Left renal cortex interstitium (tissue), 4 donors: Measurements from ENCODE around the gene FYN. TPM values are rescaled to one million over a fixed set of nuclear protein-coding genes. Genes with fewer than 3 reads are reported as not detected.
"Not testable (repeated sequence)": the region's sequence is repeated elsewhere in the genome, so short reads cannot be mapped to it uniquely, and the experiment has no call there.

Experiments used
- DNase-seq, 4 donors: peaks; one replicate each; pipeline ENCODE4 v3.0.0-alpha.2; 2013; ENCODE audit warnings: low read depth in 4 of 4, low spot score in 2 of 4, missing footprints in 1 of 4
- polyA plus RNA-seq, 4 donors: library from polyadenylated mRNA; unstranded; fragments of 120-200 nt; gene quantifications; one replicate each; pipeline ENCODE4 v1.2.1, GENCODE V29; 2013; ENCODE audit not compliant: insufficient read length in 4 of 4

The FYN gene
- polyA plus RNA-seq, 4 donors: 150 to 173 (median 158) TPM

DNA sequence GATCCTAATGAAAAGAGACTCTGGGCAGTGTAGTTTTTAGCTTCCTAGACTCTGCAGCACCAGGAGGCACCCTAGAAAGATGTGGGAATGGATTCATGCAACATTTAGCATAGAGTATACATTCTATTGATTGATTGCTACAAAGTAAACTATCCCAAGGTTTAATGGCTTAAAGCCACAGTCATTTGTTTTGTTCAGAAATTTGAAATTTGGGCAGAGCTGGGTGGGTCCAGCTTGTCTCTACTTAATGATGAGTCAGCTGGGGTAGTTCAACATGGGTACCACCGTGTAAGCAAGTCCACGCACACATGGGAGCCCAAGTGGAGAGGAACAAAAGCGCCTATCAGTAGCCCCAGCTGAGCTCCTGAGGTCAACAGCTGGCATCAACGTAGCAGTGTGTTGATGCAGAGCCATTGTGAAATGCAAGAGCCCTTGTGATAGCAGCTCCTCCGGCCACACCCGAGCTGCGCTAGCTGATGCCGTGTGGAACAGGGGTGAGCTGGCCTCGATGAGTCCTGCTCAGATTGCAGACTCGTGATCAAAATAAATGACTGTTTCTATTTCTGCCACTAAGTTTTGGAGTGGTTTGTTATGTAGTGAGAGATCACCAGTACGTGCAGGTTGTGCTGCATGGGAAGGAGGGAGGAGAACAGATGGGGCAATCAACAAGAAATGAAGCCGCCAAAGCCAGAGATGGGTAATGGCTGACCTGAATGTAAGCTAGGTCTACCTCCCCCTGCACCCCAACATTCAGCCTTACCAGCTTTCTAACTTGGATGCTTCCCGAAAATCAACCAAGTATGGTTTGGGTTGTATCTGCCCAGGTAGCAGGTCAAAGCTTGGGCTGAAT, 221.8 kb downstream of the FYN start:
- no peak for DNase-seq

DNA sequence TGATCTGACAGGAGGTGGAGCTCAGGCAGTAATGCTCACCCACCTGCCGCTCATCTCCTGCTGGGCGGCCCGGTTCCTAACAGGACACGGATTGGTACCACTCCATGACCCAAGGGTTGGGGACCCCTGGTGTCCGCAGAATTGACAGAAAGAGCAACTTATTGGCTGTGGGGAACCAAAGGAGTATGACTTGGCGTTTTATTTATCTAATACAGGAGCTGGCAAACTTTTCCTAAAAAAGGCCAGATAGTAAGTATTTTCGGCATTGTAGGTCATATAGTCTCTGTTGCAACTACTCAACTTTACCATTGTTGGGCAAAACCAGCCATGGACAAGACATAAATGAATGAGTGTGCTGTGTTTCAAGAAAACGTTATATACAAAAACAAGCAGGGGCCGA, 223.2 kb downstream of the FYN start:
- no peak for DNase-seq

DNA sequence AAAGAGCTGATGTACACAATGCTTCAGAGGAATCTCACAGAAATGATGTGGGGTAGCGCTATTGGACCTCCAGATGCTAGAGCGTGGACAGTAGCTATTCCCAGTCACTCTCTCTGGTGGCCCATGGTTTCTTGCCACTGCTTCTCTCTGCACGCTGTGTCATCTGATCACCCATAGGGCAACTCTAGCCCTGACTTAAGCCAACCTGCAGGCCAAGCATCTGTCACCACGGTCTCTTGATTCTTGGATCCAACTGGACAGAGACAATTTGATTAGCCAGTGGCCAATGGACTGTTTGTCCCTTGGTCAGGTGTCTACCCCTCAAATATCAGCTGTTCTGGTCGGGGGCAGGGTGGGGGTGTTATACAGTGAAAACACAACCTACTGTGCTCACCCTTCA, 225.2 kb downstream of the FYN start:
- no peak for DNase-seq

DNA sequence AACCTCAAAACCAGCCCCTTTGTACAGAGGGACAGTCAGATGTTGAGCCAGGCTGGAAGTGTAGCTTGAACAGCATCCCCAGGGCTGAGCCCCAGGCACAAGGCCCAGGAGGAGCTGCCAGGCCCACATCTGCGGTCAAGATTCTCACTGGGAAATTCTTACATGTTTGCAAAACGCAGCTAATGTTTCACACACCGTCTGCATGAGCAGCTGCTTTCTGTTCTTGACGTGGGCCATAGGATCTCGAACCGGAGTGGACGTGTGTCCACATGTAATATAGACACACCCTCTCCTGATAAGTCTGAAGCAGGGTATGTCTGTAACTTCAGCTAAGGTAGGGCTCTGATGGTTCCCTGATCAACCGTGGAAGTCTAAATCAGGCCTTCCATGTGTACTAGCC, 226.3 kb downstream of the FYN start:
- no peak for DNase-seq

DNA sequence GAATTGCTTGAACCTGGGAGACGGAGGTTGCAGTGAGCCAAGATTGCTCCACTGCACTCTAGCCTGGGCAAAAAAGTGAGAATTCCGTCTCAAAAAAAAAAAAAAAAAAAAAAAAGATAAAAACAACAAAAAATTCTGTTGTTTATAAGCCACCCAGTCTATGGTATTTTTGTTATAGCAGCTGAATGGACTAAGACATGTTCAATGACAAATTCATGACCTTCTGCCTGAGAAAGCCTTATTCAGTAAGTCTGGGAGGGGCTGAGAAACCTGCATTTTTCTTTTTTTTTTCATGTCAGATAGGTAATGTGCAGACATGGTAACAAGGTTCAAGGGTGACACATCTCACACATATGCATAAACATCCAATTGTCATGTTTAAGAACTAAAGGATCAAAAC, 227.2 kb downstream of the FYN start:
- DNase-seq: no peak

DNA sequence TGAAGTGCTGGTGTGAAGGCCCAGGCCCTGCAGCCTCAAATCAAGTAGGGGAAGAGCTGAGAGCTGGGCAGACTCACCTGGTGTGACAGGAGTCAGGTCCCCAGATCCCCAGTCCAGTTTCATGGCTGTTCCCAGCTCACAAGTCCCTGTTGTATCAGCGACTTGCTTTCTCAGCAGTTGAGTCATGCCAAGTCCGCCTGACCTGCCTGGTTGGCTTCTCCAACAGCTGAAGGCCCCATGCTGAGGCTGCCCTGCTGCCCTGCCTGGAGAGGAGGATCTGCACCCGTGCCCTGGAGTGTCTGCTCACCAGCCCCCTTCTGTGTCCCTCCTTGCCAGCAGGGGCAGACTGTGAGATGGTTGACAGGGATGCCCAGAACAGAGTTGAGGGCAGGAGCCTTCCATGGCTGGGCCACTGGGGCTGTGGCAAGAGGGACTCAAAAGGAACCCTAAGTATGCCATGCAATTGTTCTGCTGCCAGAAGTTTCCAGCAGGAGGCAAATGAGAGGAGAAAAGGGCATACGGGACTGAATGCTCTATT, 228.3 kb downstream of the FYN start:
- DNase-seq: no peak

DNA sequence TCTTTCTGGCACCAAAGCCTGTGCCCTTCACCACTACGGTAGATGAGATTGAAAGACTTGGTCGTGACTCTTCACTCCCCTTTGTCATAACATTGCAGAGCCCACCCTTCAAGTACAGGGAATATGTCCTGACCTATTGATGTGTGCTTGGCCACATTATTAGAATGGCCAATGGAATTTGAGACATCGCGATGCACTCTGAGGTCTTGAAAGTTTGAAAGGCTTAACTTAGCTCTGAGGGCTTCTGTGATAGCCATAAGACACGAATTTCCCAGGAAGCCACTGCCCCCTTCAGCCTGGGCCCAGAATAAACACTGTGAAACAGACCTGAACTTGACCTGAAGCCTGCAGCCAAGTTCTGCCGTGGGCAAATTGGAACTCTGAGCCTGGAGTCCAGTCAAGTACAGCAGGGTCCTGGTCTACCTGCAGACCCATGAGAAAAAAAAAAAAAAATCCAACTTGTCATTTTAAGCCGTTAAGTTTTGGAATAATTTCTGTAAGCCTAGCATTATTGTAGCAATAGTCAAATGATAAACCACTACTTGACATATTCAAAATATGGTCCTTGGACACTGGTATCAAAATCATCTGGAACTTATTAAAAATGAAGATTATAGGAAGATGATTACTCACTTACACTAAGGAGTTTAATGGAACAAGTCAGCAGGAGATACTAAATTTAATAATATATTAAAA, 230.6 kb downstream of the FYN start:
- no peak for DNase-seq

DNA sequence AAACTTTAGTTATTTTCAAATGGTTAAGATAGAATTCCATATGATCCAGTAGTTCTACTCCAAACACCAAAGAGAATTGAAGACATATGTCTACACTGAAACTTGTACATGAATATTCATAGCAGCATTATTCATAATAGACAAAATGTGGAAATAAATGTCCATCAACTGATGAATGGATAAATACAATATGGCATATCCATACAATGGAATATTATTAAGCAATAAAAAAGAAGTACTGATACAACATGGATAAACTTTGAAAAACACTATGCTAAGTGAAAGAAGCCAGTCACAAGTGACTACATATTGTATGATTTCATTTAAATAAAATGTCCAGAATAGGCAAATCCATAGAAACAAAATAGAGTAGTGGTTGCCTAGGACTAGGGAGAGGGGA, 234.0 kb downstream of the FYN start:
- no peak for DNase-seq

DNA sequence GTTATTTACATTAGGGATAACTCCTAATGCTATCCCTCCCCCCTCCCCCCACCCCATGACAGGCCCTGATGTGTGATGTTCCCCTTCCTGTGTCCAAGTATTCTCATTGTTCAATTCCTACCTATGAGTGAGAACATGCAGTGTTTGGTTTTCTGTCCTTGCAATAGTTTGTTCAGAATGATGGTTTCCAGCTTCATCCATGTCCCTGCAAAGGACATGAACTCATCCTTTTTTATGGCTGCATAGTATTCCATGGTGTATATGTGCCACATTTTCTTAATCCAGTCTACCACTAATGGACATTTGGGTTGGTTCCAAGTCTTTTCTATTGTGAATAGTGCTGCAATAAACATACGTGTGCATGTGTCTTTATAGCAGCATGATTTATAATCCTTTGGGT, 238.3 kb downstream of the FYN start:
- not testable (repeated sequence) for DNase-seq

DNA sequence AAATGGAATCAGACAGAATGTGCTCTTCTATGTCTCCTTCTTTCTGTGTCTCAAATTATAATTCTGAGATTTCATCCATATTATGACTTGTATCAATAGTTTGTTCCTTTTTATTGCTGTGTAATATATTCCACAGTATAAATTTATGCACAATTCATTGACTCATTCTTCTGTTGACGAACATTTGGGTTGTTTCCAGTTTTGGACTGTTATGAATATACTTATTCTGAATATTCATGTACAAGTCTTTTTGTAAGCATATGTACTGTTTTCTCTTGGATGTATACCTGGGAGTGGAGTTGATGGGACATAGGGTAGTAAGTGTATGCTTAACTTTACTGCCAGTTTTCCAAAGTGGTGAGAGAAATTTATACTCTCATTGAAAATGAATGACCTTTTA, 239.4 kb downstream of the FYN start:
- no peak for DNase-seq

DNA sequence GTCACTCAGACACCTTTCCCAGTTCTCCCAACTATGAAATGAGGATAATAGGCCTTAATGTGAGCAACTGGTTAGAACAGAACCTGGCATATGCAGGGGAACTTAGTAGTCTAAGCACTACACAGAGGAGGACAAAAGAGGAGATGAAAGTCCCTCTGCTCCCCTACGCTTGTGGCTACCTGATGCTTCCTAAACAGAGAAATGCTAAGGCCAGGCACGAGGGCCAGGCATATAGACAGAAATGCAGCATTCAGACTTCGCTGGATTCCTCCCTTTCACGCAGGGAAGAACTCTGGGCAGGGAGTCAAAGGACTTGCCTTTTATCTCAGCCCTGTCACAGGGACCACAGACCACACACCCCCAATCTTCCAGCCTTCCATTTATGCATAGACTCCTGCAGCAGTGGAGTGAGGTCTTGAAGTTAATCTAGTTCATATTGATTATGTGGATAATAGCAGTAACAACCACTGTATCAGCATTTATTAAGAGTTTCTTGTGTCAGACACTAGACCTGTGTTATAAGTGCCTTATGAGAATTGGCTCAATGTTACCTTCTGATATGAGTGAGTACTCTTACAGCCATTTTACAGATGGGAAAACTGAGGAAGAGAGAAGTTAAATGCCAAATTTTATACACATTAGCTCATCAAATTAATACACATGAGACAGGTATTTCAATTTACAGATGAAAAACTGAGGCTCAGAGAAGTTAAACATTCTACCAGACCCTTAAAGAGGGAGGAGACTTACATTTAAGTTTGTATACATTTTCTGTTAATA, 240.6 kb downstream of the FYN start:
- no peak for DNase-seq

DNA sequence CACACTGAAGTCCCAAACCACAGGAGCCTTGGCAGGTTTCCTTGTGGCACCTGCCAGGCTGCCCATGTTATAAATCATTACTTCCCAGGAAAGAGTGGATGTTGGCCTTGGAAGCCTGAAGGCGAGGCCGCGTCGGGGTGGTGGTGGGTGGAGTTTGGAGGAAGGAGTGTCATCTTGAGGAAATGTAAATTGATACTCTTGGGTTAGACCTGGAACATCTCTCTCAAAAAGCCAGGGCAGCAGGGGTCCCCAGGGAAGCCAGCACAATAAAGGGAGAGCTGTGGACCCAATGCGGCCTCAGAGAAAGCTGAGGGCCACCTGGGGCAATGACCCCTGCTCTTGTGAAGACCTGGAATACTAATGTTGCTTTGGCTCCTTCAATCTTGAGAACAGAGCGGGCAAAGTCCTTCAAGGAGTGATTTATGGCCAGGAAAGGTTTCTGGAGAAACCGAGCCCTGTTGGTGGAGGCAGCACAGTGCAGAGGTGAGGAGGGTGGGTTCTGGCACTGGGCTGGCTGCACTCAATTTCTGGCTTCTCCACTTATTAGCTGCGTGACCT, 241.3 kb downstream of the FYN start:
- DNase-seq: no peak

DNA sequence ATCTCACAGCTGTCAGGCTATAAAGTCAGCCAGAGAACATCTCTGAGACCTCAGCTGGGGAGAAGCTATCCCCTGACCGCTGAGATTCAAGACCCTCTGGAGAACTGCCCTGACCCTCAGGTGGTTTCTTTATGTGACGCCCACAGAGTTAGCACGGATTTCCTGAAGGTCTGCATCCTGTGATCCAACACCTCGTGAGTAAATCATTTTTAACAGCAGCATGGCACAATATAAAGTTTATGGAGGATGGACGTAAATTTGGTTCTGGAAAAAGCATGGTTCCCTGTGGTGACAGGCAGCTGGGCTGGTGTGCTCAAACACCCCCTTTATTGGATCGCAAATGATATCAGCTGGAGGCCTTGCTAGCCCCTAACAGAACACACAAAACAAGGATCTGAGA, 242.2 kb downstream of the FYN start:
- no peak for DNase-seq

DNA sequence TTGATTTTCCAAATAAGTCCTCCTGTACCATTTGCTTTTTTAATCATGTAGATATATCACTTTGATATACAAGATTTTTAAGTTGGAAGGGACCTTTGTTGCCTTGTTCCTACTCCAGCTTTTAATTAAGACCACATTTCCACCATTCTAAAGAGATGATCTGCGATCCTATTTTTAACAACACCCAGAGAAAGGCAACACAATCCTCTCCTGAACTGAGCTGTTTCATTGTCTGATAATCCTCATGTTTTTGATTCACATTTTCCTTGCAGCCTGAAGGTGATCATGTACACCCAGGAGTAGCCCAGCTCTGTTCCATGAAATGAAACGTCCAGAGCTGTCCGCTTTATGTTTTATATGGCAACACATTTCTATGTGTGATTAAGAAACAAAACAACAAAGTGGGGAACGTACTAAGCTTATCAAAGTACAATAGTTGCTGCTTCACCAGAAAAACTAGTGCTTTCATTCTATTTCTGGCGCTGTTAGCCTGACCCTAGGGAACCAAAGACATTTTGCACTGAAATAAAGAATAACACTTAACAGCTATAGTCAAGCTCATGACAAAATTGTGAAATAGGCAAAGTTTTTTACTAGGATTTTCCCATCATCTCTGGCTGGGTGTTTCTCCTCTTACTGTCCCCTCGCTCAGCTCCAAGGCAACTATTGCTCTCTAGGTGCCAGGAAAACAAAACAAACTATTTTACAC, 245.0 kb downstream of the FYN start:
- no peak for DNase-seq

DNA sequence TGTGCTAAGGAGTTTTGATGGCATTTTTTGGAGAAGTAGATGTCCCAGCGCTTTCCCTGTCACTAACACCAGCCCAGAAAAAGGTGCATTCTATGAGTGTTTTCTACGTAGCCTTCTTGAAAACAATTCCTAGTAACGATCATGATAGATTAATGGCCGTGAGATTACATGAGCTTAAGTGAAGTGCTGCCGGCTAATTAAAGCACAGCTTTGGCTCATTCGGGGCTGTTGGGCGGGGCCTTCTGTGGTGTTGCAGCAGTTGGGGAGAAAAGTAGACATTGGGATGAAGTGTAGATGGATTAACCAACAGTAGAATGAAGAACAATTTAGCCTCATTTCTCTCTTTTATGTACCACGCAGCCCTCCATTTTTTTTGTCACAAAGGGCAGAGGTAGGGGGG, 246.8 kb downstream of the FYN start:
- no peak for DNase-seq

DNA sequence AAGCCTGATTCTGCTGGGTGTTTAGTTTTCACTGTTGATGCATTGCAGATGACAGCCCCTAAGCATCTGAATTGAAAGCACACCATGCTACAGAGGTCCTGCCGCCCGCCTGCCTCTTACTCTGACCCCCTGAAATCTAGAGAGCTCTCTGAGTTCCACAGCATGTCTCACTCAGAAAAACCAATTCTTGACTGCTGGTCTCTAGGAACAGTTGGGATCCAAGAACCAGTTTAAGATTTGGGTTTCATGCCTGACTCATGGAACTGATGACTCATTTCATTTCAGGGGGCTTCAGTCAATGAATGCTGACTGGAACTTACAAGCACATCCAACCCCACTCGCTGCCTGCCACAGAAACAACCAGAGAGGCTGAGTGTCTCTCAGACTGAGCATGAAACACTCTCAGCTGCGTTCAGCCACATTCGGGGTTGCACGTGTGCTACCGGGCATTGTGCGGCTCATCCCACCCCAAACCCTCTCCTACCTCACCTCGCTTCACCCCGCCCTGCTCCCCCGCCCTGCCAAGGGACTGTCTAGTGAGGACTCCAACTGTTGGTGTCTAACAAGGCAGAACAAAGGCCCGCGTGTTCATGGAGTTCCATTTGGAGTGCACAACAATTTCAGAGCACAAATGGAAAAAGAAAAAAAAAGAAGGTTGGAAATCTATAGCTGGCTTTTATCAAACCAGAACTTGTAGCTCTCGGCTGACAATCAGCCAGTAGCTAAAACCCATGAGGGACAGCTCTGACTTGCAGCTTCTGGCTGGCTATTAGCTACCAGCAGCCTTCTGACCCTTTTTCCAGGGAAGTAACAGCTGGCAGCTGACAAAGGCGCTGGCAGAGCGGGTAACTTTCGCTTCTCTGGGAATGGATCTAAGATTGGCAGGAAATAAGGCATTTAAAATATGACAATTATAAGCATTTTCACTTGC, 247.5 kb downstream of the FYN start:
- no peak for DNase-seq

DNA sequence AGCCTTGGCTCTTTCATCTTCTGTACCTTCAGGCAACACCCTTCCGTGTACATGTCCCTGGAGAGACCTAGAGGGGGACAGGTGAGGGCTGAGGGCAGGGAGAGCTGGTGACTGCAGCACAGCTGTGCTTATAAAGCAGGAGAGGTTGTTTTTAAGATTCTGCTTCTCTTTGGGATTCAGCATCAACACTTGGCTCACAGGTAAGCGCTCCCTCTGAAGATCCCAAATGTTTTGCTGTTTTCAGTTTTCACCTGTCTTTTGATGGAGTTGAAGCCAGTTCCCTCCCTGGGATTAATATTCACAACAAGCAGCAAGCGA, 248.2 kb downstream of the FYN start:
- DNase-seq: no peak

DNA sequence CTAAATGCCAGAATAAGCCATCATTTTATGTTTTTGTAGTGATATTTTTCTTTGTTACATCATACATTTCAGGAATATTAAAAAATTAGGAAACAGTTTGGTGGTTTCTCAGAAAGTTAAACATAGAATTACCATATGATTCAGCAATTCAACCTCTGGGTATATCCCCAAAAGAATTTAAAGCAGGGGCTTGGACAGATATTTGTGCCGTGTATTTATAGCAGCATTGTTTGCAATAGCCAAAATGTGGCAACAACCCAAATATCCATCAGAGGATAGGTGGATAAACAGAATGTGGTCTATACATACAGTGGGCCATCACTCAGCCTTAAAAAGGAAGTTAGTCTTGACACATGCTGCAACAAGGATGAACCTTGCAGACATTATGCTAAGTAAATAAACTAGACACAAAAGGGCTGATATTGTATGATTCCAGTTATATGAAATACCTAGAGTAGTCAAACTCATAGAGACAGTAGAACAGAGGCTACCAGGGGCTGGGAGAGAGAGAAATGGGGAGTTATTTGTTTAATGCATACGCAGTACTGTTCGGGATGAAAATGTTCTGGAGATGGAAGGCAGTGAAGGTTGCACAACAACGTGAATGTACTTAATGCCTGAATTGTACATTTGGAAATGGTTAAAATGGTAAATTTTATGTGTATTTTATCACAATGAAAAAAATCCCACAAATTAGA, 248.7 kb downstream of the FYN start:
- no peak for DNase-seq
